ENCODE results near the gene MYMX. TPM values are rescaled to one million over a fixed set of nuclear protein-coding genes. Genes with fewer than 3 reads are reported as not detected.

Gene MYMX
- polyA plus RNA-seq, 1 donor from 2014 or later = not detected

GRCh38 chr6:44219053-44219814 is 2.5 kb downstream of the MYMX start:
- H4K20me1 ChIP-seq (ENCODE audit: insufficient read depth) = no peaks in the 10 kb centered on the region
- no peaks in the 10 kb centered on the region for H3K9me2 ChIP-seq (ENCODE audit: insufficient read depth, low read length)
- no peak overlapping the region for H3K4me2 ChIP-seq (ENCODE audit: low read length)
- H3K27me3 ChIP-seq (ENCODE audit: insufficient read depth, low read depth, low read length) = peaks cover 4% of the 10 kb centered on the region
- no peaks in the 10 kb centered on the region for H3K79me2 ChIP-seq (replicated peaks; ENCODE audit: insufficient read depth, low read length)
- H3K9me3 ChIP-seq (ENCODE audit: low read length) = no peaks in the 10 kb centered on the region
- TF ChIP-seq, protein P1, sequence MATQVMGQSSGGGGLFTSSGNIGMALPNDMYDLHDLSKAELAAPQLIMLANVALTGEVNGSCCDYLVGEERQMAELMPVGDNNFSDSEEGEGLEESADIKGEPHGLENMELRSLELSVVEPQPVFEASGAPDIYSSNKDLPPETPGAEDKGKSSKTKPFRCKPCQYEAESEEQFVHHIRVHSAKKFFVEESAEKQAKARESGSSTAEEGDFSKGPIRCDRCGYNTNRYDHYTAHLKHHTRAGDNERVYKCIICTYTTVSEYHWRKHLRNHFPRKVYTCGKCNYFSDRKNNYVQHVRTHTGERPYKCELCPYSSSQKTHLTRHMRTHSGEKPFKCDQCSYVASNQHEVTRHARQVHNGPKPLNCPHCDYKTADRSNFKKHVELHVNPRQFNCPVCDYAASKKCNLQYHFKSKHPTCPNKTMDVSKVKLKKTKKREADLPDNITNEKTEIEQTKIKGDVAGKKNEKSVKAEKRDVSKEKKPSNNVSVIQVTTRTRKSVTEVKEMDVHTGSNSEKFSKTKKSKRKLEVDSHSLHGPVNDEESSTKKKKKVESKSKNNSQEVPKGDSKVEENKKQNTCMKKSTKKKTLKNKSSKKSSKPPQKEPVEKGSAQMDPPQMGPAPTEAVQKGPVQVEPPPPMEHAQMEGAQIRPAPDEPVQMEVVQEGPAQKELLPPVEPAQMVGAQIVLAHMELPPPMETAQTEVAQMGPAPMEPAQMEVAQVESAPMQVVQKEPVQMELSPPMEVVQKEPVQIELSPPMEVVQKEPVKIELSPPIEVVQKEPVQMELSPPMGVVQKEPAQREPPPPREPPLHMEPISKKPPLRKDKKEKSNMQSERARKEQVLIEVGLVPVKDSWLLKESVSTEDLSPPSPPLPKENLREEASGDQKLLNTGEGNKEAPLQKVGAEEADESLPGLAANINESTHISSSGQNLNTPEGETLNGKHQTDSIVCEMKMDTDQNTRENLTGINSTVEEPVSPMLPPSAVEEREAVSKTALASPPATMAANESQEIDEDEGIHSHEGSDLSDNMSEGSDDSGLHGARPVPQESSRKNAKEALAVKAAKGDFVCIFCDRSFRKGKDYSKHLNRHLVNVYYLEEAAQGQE (IDR thresholded peaks at IDR 0.05; ENCODE audit: borderline replicate concordance) = no peak
- no peak for TF ChIP-seq RAD21 (conservative IDR thresholded peaks at IDR 0.05)
- no peak for TF ChIP-seq EZH2 (IDR thresholded peaks at IDR 0.05; ENCODE audit: borderline replicate concordance, insufficient read depth, low read length, poor library complexity, severe bottlenecking)
- TF ChIP-seq CTCF (IDR thresholded peaks at IDR 0.05; ENCODE audit: poor library complexity, severe bottlenecking) = no peak
- no peak for TF ChIP-seq SMC3 (conservative IDR thresholded peaks at IDR 0.05; ENCODE audit: poor library complexity)
- no peak for TF ChIP-seq POLR2AphosphoS5 (IDR thresholded peaks at IDR 0.05)
- TF ChIP-seq MXI1 (conservative IDR thresholded peaks at IDR 0.05; ENCODE audit: poor library complexity, severe bottlenecking) = no peak
- TF ChIP-seq TAF1 (IDR thresholded peaks at IDR 0.05; ENCODE audit: low read depth) = no peak
- TF ChIP-seq EP300 (conservative IDR thresholded peaks at IDR 0.05; ENCODE audit: poor library complexity, severe bottlenecking) = no peak
- no peaks in the 10 kb centered on the region for H3F3A ChIP-seq (ENCODE audit: insufficient read depth, low read length, poor library complexity, severe bottlenecking)
- H2AFZ ChIP-seq (ENCODE audit: low read depth, low read length) = no peak overlapping the region
- no peak overlapping the region for H3K9ac ChIP-seq (ENCODE audit: low read length)
- no peak overlapping the region for H3K27ac ChIP-seq (ENCODE audit: low read length)
- peak overlapping the region; percentile 49 for H3K4me3 ChIP-seq (ENCODE audit: low read length)
- H3K36me3 ChIP-seq (ENCODE audit: insufficient read depth, low read length) = no peaks in the 10 kb centered on the region

DNA sequence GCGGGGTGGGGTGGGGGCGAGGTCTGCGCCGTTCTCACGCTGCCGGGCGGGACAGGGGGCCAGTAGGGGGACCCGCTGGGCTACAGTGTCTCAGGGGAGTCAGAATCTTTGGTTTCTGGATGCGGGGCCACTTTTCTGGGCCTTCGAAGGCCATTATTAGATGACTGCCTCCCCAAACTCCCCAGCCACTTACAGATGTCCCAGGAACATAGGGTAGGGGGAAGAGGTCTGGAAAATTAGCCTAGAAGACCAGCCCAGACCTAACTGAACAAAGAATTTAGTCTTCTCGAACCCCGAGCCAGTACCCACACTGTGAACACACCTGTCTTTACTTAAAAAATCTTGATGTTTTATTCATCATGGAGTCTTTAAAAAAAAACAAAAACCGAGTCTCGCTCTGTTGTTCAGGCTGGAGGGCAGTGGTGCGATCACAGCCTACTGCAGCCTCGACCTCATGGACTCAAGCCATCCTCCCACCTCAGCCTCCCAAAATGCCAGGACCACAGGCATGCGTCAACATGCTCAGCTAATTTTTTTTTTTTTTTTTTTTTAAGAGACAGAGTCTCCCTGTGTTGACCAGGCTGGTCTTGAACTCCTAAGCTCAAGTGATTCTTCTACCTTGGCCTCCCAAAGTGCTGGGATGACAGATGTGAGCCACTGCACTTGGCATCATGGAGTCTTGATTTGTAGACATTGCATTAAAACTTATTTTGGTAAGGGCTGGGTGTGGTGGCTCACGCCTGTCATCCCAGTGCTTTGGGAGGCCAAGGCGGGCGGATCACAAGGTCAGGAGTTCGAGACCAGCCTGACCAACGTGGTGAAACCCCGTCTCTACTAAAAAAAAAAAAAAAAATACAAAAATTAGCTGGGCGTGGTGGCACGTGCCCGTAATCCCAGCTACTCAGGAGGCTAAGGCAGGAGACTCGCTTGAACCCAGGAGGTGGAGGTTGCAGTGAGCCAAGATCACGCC is 3.4 kb downstream of the MYMX start:
- TF ChIP-seq SMC3 (conservative IDR thresholded peaks at IDR 0.05; ENCODE audit: poor library complexity) (no peak), EZH2 (IDR thresholded peaks at IDR 0.05; ENCODE audit: borderline replicate concordance, insufficient read depth, low read length, poor library complexity, severe bottlenecking) (no peak), MXI1 (conservative IDR thresholded peaks at IDR 0.05; ENCODE audit: poor library complexity, severe bottlenecking) (no peak), CTCF (IDR thresholded peaks at IDR 0.05; ENCODE audit: poor library complexity, severe bottlenecking) (no peak), TAF1 (IDR thresholded peaks at IDR 0.05; ENCODE audit: low read depth) (no peak), RAD21 (conservative IDR thresholded peaks at IDR 0.05) (no peak)
- H3K9me3 ChIP-seq (ENCODE audit: low read length) = no peaks in the 10 kb centered on the region
- no peaks in the 10 kb centered on the region for H3K36me3 ChIP-seq (ENCODE audit: insufficient read depth, low read length)
- no peak overlapping the region for H3K4me2 ChIP-seq (ENCODE audit: low read length)
- H3K4me3 ChIP-seq (ENCODE audit: low read length) = no peak overlapping the region
- H3F3A ChIP-seq (ENCODE audit: insufficient read depth, low read length, poor library complexity, severe bottlenecking) = no peaks in the 10 kb centered on the region
- H3K27ac ChIP-seq (ENCODE audit: low read length) = no peak overlapping the region
- peaks cover 4% of the 10 kb centered on the region for H3K27me3 ChIP-seq (ENCODE audit: insufficient read depth, low read depth, low read length)
- H4K20me1 ChIP-seq (ENCODE audit: insufficient read depth) = no peaks in the 10 kb centered on the region
- H2AFZ ChIP-seq (ENCODE audit: low read depth, low read length) = no peak overlapping the region
- H3K79me2 ChIP-seq (replicated peaks; ENCODE audit: insufficient read depth, low read length) = no peaks in the 10 kb centered on the region
- no peaks in the 10 kb centered on the region for H3K9me2 ChIP-seq (ENCODE audit: insufficient read depth, low read length)
- H3K9ac ChIP-seq (ENCODE audit: low read length) = no peak overlapping the region

Measured in neural cell (in vitro differentiated cells).